ENCODE results near the gene EPYC.
A peak's percentile ranks its signal among the peaks of the same experiment; 100 is the strongest.

The EPYC gene

DNA sequence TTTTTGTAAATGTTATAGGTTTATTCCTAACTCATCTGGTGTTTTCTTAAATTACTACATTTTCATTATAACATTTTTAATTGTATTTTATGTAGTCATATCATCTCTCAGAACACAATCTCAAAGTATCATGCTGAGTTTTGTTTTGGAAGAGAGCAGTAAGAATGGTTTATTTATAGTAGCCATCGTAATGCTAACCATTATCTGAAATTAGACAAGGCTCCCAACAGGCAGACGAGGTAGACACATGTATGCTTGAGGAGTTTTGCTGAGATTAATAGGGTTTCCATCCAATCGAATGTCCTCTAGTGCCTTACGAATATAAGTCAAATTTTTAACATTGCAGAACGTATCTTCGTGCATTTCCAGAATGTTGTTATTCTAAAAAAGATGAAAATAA is 40.8 kb downstream of the EPYC start:
- DNase-seq (ENCODE audit: low read depth): no peak
- TF ChIP-seq, protein P1, sequence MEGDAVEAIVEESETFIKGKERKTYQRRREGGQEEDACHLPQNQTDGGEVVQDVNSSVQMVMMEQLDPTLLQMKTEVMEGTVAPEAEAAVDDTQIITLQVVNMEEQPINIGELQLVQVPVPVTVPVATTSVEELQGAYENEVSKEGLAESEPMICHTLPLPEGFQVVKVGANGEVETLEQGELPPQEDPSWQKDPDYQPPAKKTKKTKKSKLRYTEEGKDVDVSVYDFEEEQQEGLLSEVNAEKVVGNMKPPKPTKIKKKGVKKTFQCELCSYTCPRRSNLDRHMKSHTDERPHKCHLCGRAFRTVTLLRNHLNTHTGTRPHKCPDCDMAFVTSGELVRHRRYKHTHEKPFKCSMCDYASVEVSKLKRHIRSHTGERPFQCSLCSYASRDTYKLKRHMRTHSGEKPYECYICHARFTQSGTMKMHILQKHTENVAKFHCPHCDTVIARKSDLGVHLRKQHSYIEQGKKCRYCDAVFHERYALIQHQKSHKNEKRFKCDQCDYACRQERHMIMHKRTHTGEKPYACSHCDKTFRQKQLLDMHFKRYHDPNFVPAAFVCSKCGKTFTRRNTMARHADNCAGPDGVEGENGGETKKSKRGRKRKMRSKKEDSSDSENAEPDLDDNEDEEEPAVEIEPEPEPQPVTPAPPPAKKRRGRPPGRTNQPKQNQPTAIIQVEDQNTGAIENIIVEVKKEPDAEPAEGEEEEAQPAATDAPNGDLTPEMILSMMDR (IDR thresholded peaks at IDR 0.05; ENCODE audit: control insufficient read depth, extremely low read depth, insufficient read depth): no peak
- no peak overlapping the region for H3K4me3 ChIP-seq (ENCODE audit: low read depth, low read length)

DNA sequence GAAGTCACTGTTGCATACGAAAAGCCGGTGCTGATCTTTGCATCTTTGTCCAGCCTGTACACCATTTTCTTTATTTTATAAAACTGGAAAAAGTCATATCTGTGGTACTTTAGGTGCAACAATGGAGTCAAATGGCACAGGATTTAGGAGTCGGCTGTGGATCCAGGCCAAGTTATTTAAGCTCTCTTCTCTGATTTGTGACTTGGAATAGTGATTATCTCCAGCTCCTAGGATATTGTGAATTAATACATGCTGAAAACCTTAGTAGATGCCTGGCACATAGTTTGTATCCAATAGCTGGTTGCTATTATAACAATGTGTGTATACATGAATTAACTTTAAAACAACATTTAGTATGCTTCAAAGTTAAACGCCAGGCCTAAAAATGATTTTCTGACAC is 43.6 kb downstream of the EPYC start:
- DNase-seq (ENCODE audit: low read depth): no peak
- H3K4me3 ChIP-seq (ENCODE audit: low read depth, low read length): no peak overlapping the region
- TF ChIP-seq, protein P1 (IDR thresholded peaks at IDR 0.05; ENCODE audit: control insufficient read depth, extremely low read depth, insufficient read depth): no peak

DNA sequence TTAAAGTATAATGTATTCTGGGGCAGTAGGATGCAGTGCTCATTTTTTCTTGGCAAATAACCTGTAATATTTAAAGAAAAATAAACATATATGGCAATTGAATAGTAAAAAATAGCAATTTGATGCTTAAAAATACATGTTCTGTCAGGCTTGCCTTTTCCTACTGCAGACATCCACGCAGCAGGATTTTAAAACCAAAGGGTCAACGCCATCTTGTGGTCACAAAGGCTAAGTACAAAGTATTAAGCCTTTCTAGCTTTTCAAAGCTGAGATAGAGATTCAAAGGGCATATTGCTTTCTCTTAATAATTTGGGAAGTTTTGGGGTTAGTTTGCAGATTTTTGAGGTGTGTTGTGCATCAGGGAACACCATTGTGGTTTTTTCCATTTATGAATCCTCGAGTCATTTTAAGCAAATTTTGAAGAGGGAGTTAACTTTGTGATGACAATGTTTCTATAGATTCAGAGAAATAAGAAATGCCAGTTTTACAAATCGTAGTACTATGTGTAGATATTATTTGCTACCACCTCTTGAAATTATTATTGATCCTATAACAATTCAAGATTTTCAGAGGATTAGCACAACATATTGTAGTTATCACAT is 45.1 kb downstream of the EPYC start:
- TF ChIP-seq, protein P1 (IDR thresholded peaks at IDR 0.05; ENCODE audit: control insufficient read depth, extremely low read depth, insufficient read depth): peak; percentile 82
- no peak overlapping the region for H3K4me3 ChIP-seq (ENCODE audit: low read depth, low read length)
- peak; percentile 22 for DNase-seq (ENCODE audit: low read depth)

DNA sequence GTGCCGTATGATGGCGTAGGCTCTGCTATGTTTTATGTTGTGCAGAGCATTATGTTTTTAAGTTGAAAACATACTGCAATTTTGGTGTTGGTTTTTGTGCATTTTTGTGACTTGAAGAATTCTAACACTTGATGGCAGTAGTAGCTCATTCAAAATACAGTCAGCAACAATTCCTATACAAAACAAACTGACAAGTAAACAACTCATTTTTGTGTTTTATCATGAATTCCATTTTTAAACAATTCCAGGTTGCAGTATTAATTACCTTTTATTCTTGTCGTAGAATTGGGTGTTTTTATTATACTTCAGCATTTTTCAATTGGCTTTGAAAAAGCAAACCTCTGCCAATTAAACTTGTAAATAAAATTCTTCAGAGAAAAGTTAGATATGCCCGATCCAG is 45.7 kb downstream of the EPYC start:
- DNase-seq (ENCODE audit: low read depth): no peak
- no peak overlapping the region for H3K4me3 ChIP-seq (ENCODE audit: low read depth, low read length)
- TF ChIP-seq, protein P1 (IDR thresholded peaks at IDR 0.05; ENCODE audit: control insufficient read depth, extremely low read depth, insufficient read depth): peak; percentile 43

DNA sequence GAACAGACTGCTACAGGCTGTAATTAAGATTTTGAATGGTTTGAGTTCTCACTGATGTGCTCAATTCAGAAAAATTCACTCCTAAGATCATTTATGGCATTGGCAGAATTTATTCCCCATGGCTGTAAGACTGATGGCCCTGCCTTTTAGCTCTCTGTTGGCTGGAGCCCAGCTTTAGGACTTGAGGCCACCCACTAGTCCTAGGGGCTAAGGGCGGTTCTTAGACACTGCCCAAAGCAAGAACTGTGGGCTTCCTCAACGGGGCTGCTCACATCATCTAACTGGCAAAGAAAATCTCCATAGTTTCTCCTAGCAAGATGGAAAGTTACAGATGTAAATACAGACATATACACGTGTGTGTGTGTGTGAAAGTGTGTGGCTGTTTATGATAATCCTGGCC is 46.4 kb downstream of the EPYC start:
- H3K4me3 ChIP-seq (ENCODE audit: low read depth, low read length): no peak overlapping the region
- DNase-seq (ENCODE audit: low read depth): no peak
- TF ChIP-seq, protein P1 (IDR thresholded peaks at IDR 0.05; ENCODE audit: control insufficient read depth, extremely low read depth, insufficient read depth): no peak

DNA sequence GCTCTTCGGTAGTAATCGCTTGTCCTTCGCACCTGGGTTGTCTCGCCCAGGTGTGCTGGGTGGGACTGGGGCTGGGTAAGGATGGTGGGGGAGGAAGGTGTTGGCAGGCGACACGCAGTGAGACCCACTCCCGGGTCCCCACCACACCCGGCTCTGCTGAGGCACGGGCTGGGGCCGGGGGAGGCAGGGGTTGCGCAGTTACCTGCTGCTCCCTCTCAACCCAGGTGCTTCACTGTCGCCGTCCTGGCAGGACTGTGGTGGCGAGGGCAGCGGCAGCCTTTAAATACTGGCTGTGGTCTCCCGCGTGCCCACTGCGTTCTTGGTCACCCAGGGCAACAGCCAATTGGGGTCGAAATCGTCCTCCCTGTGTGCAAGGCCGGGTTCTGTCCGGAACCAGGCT is 49.9 kb downstream of the EPYC start, which contains the start of gene CCER1:
TSS of gene CCER1 (minus strand) at position 256 of the 400 bp plus-strand sequence. CDS start 434 bp downstream, outside the sequence.
- no peak within 1 kb of the TSS for H3K4me3 ChIP-seq (ENCODE audit: low read depth, low read length)
- TF ChIP-seq, protein P1 (IDR thresholded peaks at IDR 0.05; ENCODE audit: control insufficient read depth, extremely low read depth, insufficient read depth): no peak

DNA sequence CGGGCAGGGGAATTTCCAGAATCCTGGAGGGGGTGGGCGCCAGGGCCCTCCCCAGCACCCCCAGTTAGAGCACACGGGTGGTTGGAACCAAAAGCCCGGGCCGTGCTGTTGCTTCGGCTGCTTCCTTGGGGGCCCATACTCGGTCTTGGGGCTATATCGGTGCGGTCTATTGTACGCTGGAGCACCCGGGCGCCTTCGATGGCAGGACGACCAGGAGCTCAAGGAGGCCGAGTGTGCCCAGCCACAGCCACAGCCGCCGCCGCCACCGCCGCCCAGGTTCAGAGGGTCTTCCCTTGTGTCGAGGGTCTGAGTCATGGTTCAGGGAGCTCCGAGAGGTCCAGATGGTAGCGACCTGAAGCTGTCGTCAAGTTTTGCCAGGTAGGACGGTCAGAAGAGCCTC is 50.3 kb downstream of the EPYC start:
- DNase-seq (ENCODE audit: low read depth): no peak
- H3K4me3 ChIP-seq (ENCODE audit: low read depth, low read length): no peak overlapping the region
- TF ChIP-seq, protein P1 (IDR thresholded peaks at IDR 0.05; ENCODE audit: control insufficient read depth, extremely low read depth, insufficient read depth): no peak

More for the DNA sequence above, 49.9 kb downstream of the EPYC start, which contains the start of gene CCER1:
- DNase-seq (ENCODE audit: low read depth): no peak

Data from LNCaP clone FGC (cell line).